Urinary bladder (tissue), 4 donors: Measurements from ENCODE around the gene PNISR. TPM values are rescaled to one million over a fixed set of nuclear protein-coding genes. Genes with fewer than 3 reads are reported as not detected.
"Not testable (repeated sequence)": the region's sequence is repeated elsewhere in the genome, so short reads cannot be mapped to it uniquely, and the experiment has no call there.

Experiments
- DNase-seq: peaks from one replicate; pipeline ENCODE4 v3.0.0-alpha.2; 2015; ENCODE audit errors: extremely low spot score
- H3K27ac ChIP-seq: one replicate; pipeline ENCODE4 v1.5.1; 2013; ENCODE audit warnings: low read depth, mild to moderate bottlenecking, moderate library complexity
- H3K36me3 ChIP-seq: one replicate; pipeline ENCODE4 v1.6.1; 2013; ENCODE audit warnings: mild to moderate bottlenecking, moderate library complexity; ENCODE audit not compliant: insufficient read depth
- H3K4me1 ChIP-seq: one replicate; pipeline ENCODE4 v1.6.1; 2013; ENCODE audit warnings: mild to moderate bottlenecking, moderate library complexity; ENCODE audit not compliant: insufficient read depth
- H3K4me3 ChIP-seq: one replicate; pipeline ENCODE4 v1.5.1; 2013; ENCODE audit warnings: low read depth, low read length
- WGBS: extraction: QIAGEN DNeasy Blood & Tissue Kit; methylation state at CpG from one replicate; pipeline ENCODE4 v1.1.7; 2013; 5-methylcytosine and 5-hydroxymethylcytosine counted together
- polyA plus RNA-seq: library from polyadenylated mRNA; stranded (reverse); fragments of 200-250 nt; gene quantifications from one replicate; pipeline ENCODE4 v1.2.3, GENCODE V29; 2013
- total RNA-seq: library from RNA; depleted of rRNA; stranded (reverse); fragments of >200 nt; gene quantifications from one replicate; pipeline ENCODE4 v1.2.3, GENCODE V29; 2014
- donor health status: healthy with polysubstance abuse.
- donor health status: healthy.

Gene PNISR
- total RNA-seq, result 268 TPM
- 63.5 TPM for polyA plus RNA-seq

GRCh38 chr6:99424761-99425646, at the start of gene PNISR:
PNISR (minus strand) TSS chr6:99425308; CDS start chr6:99414659, 10,649 bp downstream.
- WGBS, result under 1% methylated on average over 53 of the region's 53 CpGs
- H3K4me1 ChIP-seq, result no peaks in the 10 kb centered on the region
- peak; percentile 98 for DNase-seq
- peaks cover 2% of the 10 kb centered on the region for H3K36me3 ChIP-seq
- peak within 1 kb of the TSS; percentile 95 for H3K27ac ChIP-seq
- peak within 1 kb of the TSS; percentile 58 for H3K4me3 ChIP-seq

- H3K27ac ChIP-seq, result no peak overlapping the region
- no peaks in the 10 kb centered on the region for H3K36me3 ChIP-seq
- H3K4me3 ChIP-seq, result no peak overlapping the region
- DNase-seq, result no peak
- H3K4me1 ChIP-seq, result no peaks in the 10 kb centered on the region
Measured at GRCh38 chr6:99473730-99474129, 48.6 kb upstream of the PNISR start.

- no peak for DNase-seq
- Histone ChIP-seq H3K27ac (no peak overlapping the region), H3K4me3 (no peak overlapping the region), H3K4me1 (no peaks in the 10 kb centered on the region), H3K36me3 (no peaks in the 10 kb centered on the region)
- WGBS, result 81% methylated on average over 2 of the region's 2 CpGs
Measured at GRCh38 chr6:99471638-99472037, 46.5 kb upstream of the PNISR start.

GRCh38 chr6:99467509-99468106, 42.5 kb upstream of the PNISR start:
- WGBS, result 4% methylated on average over 3 of the region's 3 CpGs
- DNase-seq, result no peak
- Histone ChIP-seq H3K4me1 (no peaks in the 10 kb centered on the region), H3K27ac (no peak overlapping the region), H3K36me3 (no peaks in the 10 kb centered on the region), H3K4me3 (no peak overlapping the region)

GRCh38 chr6:99459133-99459532, 34.0 kb upstream of the PNISR start:
- DNase-seq, H3K4me3 ChIP-seq, H3K27ac ChIP-seq, H3K36me3 ChIP-seq, H3K4me1 ChIP-seq: not testable (repeated sequence)
- WGBS, result 97% methylated on average over 2 of the region's 2 CpGs

- DNase-seq, result no peak
- H3K4me3 ChIP-seq, result no peak overlapping the region
- no peak overlapping the region for H3K27ac ChIP-seq
- WGBS, result 90% methylated on average over 2 of the region's 2 CpGs
- no peaks in the 10 kb centered on the region for H3K36me3 ChIP-seq
- H3K4me1 ChIP-seq, result no peaks in the 10 kb centered on the region
Measured at GRCh38 chr6:99458319-99458718, 33.2 kb upstream of the PNISR start.

GRCh38 chr6:99446076-99446475, 21.0 kb upstream of the PNISR start:
- DNase-seq, result no peak
- H3K4me1 ChIP-seq, result no peaks in the 10 kb centered on the region
- no peak overlapping the region for H3K27ac ChIP-seq
- H3K4me3 ChIP-seq, result no peak overlapping the region
- H3K36me3 ChIP-seq, result peaks cover 2% of the 10 kb centered on the region
- 88% methylated on average over 4 of the region's 4 CpGs for WGBS

- DNase-seq, result no peak
Measured at GRCh38 chr6:99434702-99435530, 9.8 kb upstream of the PNISR start.

GRCh38 chr6:99432877-99433276, 7.8 kb upstream of the PNISR start:
- WGBS, result 89% methylated on average over 2 of the region's 2 CpGs
- no peak for DNase-seq
- no peaks in the 10 kb centered on the region for H3K4me1 ChIP-seq
- no peak overlapping the region for H3K27ac ChIP-seq
- no peak overlapping the region for H3K4me3 ChIP-seq
- H3K36me3 ChIP-seq, result no peaks in the 10 kb centered on the region

More at GRCh38 chr6:99434702-99435530, 9.8 kb upstream of the PNISR start:
- WGBS, result 8% methylated on average over 3 of the region's 3 CpGs
- Histone ChIP-seq H3K27ac (no peak overlapping the region), H3K4me3 (no peak overlapping the region), H3K4me1 (no peaks in the 10 kb centered on the region), H3K36me3 (no peaks in the 10 kb centered on the region)

- 89% methylated on average over 2 of the region's 2 CpGs for WGBS
- Histone ChIP-seq H3K4me1 (no peaks in the 10 kb centered on the region), H3K36me3 (no peaks in the 10 kb centered on the region), H3K4me3 (no peak overlapping the region), H3K27ac (no peak overlapping the region)
- no peak for DNase-seq
Measured at GRCh38 chr6:99431901-99432300, 6.8 kb upstream of the PNISR start.

- H3K4me3 ChIP-seq, result no peak overlapping the region
- no peak for DNase-seq
- H3K36me3 ChIP-seq, result peaks cover 2% of the 10 kb centered on the region
- 99% methylated on average over 5 of the region's 5 CpGs for WGBS
- H3K4me1 ChIP-seq, result no peaks in the 10 kb centered on the region
- no peak overlapping the region for H3K27ac ChIP-seq
Measured at GRCh38 chr6:99427988-99428387, 2.9 kb upstream of the PNISR start.

- H3K4me1 ChIP-seq, result no peaks in the 10 kb centered on the region
- peak overlapping the region; percentile 58 for H3K4me3 ChIP-seq
- DNase-seq, result no peak
- WGBS, result 25% methylated on average over 4 of the region's 4 CpGs
- H3K36me3 ChIP-seq, result peaks cover 2% of the 10 kb centered on the region
- peak overlapping the region; percentile 32 for H3K27ac ChIP-seq
Measured at GRCh38 chr6:99426451-99426757, 1.3 kb upstream of the PNISR start.

- Histone ChIP-seq H3K4me3 (peak overlapping the region; percentile 58), H3K27ac (peak overlapping the region; percentile 94), H3K36me3 (peaks cover 2% of the 10 kb centered on the region), H3K4me1 (no peaks in the 10 kb centered on the region)
- DNase-seq, result peak; percentile 80
- 1% methylated on average over 29 of the region's 29 CpGs for WGBS
Measured at GRCh38 chr6:99425647-99426450, 741 bp upstream of the PNISR start.
